Ovary (tissue), 3 donors: ENCODE data around the gene OTUB1.
"Not testable (repeated sequence)": the region's sequence is repeated elsewhere in the genome, so short reads cannot be mapped to it uniquely, and the experiment has no call there.

Source experiments
- CTCF ChIP-seq, 3 donors: fragments of 450-650 bp in 2 of 3; fragments of 200-600 bp in 1 of 3; IDR thresholded peaks; one replicate each; pipeline versions ENCODE4 v1.5.1 to v1.8.0; 2016 to 2022; ENCODE audit warnings: antibody characterized with exemption in 3 of 3, mild to moderate bottlenecking in 1 of 3
- POLR2A ChIP-seq: fragments of 450-650 bp; IDR thresholded peaks from one replicate; pipeline ENCODE4 v1.6.1; 2017; ENCODE audit warnings: antibody characterized with exemption, mild to moderate bottlenecking, moderate library complexity
- donor health status: DM: no; HTN: no; CAD: no.

GRCh38 chr11:63973912-63974258 is 12.4 kb upstream of the OTUB1 start:
- TF ChIP-seq CTCF (IDR thresholded peaks at IDR 0.05); POLR2A: not testable (repeated sequence)
